HG02763 (cell line): ENCODE measurements around the gene PHF2.

Experiments
- ATAC-seq: cut with Tn5 transposase; IDR thresholded peaks from one replicate; pipeline ENCODE4 v1.9.1; 2021; ENCODE audit warnings: mild to moderate bottlenecking, moderate library complexity; ENCODE audit not compliant: unreplicated experiment

Gene PHF2

DNA sequence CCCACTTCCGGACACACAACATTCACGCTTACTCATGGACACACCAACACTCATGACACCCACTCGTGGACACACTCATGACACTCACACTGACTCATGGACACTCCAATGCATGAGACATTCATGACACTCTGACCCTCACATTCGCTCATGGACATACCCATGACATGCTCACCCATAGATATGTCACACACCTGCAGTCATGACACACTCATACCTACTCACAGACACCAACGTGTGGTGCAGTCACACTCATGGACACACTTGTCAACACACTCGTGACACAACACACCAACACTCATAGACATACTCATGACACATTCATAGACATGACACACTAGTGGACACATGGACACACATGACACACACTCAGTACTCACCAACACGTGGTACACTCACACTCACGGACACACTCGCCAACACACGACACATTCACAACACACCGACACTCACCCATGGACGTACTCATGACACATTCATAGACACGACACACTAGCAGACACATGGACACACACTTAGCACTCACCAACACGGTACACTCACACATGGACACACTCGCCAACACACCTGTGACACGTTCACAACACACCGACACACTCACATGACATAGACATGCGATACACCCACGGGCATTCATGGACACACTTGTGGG is 73.4 kb downstream of the PHF2 start:
- ATAC-seq: no peak

DNA sequence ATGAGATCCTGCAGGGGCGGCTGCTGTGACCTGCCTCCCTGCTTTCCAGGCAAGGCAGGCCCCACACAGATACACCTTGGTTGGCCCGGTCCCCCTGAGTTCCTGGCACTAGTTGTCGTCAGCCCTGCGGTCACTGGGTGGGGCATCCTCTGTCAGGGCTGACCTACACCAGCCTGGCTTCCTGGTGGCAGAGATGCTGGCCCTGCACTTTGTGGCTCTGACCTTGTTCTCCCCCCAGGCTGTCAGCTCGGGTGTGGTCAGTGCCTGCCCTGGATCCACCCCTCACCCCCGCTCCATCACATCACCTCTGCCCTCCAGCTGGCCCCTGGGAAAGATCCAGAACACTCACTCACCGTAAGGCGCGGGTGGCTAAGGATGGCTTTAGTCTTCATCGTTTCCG is 74.1 kb downstream of the PHF2 start:
- ATAC-seq: no peak

DNA sequence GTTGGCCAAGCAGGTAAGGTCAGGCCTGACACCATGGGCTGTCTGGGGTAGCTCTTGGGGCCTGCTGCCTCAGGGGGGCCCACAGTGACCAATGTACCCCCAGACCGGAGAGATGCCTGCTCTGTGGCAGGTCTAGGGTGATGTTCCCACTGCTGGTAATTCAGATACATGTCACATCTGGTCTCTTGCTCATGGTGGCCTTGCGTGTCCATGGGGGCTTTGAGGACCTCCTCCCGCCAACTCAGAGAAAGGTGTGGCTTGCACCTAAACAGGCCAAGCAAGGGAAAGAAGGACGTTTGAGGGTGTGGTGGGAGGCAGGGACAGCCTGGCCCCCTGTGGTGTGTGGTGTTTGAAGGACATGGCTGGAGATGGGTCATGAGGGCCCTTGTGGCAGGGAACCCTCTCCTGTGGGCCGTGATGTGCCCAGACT is 75.2 kb downstream of the PHF2 start:
- no peak for ATAC-seq

DNA sequence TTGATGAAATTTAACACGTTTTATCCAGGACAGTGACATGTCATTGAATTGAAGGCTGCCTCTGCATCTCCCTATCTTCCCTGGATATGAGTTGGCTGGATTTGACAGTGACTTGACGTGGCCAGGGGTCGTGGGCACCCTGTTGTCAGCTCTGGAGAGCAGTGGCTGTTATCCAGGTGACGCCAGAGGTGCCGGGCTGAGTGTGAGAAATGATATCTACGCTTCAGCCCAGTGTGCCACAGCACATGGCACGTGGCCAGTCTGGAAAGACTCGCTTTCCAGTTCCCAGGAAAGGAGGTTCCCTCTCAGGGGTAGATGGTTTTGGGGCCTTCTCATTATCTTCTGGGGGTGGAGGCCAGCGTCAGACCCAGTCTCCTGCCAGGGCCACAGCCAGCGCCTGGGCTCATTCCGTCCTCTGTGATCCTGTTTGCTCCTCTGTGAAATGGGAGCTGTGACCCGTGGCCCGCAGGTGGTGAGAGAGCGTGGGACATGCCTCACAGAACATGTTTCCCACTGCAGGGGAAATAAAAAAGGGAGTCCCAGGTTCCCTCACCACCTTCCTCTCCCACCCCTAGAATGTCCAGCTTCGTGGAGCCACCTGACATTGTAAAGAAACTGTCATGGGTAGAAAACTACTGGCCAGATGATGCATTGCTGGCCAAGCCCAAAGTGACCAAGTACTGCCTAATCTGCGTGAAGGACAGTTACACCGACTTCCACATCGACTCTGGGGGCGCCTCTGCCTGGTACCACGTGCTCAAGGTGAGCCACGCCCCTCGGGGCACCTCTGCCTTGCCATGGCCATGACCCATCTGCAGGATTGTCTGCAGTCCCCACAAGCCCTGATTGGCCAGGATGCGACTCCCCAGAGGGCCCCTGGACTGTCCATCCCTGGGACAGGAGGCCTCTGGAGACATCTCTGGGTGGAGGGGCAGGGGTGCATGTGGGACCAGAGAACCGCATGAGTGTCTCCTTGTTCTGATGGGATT is 76.5 kb downstream of the PHF2 start:
- ATAC-seq: no peak

DNA sequence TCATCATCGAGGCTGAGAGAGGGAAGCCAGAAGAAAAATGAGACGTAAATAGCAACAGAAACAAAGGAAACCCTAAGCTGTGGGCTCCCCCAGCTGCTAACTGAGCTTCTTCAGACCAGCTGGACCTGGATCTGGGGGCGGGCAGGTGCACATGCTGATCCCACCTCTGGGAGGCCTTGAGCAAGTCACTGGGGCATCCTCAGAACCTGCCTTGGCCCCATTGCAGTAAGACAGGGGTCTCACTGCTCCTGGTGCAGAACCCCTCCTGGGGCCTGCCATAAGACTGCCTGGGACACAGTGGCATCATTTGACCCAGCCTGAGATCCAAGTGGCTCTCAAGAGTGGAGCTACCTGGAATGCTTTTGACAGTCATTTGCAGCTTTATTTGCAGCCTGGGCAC is 77.4 kb downstream of the PHF2 start:
- no peak for ATAC-seq

DNA sequence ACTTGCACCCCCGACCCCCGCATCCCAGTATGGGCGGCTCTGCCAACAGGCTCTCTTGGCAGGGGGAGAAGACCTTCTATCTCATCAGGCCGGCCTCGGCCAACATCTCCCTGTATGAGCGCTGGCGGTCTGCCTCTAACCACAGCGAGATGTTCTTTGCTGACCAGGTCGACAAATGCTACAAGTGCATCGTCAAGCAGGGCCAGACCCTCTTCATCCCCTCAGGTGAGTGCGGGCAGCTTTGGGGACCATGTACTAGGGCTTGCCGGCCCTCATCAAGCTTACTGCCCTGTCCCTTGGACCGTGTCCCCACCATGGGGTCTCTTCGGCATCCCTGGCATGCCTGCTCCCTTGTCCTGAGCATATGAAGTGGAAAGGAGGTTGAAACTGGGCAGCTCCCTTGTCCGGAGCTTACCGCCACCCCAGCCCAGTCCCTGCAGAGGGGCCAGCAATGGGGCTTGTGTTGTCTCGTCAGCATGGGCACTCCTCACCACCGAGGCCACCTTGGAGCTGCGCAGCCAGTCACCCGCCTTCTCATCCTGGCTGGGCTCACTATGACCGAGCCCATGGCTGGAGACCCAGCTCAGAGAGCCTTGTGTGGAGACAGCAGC is 78.1 kb downstream of the PHF2 start:
- no peak for ATAC-seq

DNA sequence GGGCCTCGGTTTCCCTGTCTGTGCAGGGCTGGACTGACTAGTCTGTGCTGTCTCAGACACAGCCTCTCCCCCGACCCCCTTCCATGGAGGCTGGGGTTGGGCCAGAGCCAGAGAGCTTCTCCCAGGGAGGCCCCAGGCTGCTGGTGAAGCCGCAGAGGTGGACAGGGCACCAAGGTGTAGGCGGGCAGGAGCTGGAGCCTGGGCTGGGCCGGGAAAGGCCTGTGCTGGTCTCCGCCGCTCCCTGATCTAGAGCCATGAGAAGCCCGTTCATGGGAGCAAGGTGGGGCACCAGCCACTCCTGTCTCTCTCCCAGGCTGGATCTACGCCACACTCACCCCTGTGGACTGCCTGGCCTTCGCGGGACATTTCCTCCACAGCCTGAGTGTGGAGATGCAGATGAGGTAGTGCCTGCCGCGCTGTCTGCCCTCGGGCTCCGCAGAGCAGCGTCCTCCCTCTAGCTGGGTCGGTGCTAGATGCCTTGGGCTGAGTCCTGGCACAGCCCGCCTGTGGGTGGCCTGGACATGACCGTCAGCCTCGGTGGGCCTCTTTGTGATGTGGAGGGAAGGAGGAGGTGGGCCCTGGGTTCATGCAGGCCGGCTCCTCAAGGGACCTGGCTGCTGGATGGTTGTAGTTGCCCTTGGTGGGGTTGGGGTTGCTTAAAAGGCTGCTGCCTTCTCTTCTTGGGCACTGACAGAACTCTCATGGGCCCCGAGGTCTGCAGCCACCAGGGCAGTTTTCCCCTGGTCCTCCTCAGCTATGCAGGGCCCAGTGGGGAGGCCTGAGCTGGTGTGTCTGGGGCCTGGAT is 79.4 kb downstream of the PHF2 start:
- ATAC-seq: no peak

DNA sequence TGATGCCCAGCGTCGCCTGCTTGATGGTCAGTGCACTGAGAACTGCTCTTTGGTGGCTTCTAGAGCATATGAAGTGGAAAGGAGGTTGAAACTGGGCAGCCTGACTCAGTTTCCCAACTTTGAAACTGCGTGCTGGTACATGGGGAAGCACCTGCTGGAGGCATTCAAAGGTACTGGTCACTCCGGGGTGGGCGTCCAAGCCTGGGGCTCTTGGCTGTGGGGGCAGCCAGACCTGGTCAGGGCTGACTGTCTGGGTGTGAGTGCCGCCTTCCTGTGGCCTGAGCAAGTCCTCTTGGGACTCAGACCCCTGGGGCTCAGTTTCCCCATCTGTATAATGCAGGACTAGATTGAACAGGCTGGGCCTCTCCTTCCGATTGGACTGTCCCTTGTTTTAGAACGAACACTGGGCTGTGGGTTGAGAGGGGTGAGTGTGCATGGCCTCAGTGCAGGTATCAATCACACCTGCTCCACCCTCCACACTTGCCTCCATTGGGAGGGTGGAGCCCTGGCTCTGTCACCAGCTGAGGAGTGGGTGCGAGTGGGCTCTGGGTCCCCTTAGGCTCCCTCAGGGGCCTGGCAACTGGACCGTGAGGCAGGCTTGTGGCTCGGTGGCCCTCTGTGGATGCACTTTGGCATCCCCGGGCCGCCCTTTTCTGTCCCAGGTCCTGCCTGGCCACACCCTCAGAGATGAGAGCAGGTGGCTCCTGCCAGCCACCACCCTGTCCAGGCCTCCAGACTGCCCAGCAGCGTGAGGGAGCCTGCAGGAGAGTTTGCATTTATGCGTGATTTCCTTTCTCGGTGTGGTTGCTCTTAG is 80.2 kb downstream of the PHF2 start:
- no peak for ATAC-seq

DNA sequence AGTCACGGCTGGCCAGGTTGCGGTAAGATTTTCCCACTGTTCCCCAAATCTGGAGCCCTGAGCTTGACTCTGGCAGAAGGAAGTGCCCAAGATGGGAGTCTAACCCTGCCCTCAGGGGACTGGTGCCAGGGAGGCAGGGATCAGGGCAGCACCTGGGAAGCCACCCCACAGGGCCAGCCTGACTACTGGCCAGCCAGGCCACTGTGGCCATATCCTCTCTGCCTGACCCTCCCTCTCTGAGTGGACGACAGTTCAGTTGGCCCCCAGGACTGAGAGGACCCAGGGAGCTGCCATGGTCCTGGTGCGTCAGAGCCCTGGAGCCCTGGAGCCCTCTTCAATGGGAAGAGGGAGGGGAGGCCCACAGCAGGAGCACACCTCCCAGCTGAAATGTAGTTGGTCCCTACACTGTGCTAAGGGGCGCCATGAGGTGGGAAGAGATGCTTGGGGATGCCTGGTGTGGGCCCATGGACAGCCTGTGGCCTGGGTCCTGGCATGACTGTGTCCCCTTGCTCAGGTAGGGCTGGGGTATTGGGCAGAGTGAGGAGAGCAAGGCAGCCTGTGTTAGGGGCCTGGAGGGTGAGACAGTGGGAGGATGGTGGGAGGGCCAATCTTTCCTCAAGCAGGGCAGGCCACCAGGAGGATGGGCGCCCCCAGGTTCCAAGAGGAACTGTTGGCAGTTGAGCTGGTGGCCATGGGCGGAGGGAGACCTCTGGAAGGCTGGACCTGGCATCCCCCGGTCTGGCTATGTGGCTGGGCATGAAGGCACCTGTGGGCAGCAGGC is 81.1 kb downstream of the PHF2 start:
- no peak for ATAC-seq

DNA sequence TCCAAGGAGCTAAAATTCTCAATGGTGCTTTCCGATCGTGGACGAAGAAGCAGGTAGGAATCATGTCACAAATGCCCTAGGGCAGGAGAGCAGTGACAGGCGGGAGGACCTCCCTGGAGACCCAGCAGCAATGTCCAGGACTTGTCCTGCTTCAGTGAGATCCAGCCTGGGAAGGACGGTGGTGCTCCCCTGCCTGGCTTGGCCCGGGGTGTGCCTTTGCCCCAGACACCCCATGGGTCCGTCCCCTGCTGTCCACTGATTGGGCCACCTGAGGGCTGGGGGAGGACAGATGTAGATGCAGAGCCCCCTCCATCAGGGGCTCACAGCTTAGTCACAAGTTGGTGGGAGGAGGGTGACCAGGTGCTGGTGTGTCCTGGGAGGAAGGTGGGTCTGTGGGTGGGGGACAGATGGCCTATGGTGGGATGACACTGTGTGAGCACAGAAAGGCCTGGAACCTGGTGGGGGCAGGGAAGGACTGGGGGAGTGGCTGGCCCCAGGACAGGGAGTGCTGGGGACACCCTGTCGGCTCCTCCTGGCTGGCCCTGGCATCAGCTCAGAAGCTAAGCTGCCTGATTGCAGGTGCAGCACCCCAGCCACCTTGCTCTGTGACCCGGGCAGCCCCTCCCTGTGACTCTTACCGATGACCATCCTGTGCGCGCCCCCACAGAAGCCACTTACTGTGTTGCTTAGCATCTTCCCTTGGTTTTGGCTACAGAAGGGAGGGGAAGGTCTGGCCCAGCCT is 82.0 kb downstream of the PHF2 start:
- ATAC-seq: no peak

DNA sequence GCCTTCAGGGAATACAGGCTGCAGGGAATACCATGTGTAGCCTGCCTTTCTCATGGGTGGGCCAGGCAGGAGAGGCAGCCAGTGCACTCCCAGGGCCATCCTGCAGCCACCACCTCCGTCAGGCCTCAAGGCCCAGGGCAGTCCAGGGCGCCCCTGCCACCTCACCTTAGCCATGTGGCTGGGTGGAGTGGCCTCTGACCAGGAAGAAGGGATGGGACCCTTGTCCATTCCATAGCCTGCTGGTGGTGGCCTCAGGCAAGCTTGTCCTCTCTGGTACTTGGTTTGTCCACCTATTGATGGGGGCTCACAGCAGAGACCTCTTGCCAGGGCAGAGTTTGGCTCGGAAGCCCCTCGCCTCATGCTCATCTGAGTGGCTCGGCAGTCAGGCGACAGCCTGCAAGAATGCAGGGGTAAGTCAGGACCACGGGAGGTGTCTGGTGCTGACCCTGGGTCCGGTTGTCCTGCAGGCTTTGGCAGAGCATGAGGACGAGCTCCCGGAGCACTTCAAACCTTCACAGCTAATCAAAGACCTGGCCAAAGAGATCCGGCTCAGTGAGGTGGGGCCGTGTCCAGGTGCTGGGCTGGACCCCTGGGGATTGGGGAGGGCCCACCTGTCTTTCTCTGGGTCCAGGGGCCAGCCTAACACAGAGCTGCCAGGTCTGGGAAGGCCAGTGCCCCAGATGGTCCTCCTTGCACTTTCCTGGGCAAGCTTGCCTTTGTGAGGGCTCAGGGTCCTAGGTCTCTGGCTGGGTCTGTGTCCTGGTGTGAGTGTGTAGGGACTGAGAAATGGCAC is 82.9 kb downstream of the PHF2 start:
- ATAC-seq: no peak

DNA sequence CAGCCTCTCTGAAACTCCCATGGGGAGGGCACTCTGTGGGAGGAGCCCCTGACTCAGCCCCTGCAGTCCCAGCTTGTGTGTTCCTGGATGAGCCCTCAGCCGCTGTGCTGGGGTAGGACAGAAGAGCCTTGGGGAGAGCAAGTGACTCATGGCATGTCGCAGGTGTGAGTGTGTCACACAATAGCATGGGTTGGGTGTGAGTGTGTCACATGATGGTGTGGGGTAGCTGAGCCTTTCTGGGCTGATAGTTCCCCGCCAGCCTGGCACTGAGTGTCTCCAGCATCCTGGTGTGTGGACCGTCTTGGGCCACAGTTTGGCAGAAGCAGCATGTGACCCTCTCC is 83.4 kb downstream of the PHF2 start:
- ATAC-seq: no peak

DNA sequence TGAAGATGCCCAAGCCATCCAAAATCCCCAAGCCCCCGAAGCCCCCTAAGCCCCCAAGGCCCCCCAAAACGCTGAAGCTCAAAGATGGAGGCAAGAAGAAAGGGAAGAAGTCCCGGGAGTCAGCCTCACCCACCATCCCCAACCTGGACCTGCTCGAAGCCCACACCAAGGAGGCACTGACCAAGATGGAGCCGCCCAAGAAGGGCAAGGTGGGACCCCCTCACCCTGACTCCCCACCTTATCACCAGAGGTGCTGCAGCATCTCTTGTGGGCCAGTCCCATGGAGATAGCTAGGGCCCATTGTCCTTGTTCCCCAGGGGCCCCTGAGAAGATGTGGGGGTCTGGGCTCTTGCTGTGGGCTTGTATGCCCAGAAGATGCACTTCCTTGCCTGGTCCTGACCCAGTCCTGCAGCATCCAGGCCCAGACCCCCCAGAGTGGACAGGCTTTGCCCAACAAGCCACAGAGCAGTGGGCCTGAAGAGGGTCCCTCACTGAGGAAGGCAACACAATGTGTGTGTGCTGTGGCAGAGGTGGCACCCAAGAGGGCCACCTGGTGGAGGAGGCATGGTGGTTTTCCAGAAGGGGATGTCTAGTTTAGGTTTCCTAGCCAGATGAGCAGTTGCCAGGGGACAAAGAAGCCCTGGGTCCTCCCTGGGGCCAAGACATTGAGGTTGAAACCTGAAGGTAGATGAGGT is 84.1 kb downstream of the PHF2 start:
- no peak for ATAC-seq

DNA sequence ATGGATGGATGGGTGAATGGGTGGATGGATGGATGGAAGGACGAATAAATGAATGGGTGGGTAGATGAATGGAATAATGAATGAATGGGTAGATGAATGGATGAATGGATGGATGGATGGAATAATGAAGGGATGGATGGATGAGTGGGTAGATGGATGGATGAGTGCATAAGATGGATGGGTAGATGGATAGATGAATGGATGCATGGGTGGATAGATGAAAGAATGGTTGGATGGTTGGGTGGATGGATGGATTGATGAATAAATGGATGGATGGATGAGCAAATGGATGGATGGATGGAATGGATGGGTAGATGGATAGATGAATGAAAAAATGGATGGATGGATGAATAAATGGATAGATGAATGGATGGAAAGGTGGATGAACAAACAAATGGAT is 85.2 kb downstream of the PHF2 start:
- no peak for ATAC-seq

DNA sequence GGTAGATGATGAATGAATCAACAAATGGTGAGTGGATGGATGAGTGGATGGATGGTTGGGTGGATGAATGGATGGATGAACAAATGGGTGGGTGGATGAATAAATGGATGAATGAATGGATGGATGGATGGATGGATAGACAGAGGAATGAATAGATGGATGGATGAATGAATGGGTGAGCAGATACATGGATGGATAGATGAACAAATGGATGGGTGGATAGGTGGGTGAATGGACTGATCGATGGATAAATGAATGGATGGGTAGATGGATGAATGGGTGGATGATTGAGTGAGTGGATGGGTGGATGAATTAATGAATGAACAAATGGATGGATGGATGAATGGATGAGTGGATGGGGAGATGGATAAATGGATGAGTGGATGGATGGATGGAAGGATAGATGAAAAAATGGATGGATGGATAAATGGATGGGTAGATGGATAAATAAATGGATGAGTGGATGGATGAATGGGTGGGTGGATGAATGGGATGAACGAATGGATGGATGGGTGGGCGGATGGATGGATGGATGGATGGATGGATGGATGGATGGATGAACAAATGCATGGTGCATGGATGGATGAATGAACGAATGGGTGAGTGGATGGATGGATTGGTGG is 85.7 kb downstream of the PHF2 start:
- no peak for ATAC-seq

DNA sequence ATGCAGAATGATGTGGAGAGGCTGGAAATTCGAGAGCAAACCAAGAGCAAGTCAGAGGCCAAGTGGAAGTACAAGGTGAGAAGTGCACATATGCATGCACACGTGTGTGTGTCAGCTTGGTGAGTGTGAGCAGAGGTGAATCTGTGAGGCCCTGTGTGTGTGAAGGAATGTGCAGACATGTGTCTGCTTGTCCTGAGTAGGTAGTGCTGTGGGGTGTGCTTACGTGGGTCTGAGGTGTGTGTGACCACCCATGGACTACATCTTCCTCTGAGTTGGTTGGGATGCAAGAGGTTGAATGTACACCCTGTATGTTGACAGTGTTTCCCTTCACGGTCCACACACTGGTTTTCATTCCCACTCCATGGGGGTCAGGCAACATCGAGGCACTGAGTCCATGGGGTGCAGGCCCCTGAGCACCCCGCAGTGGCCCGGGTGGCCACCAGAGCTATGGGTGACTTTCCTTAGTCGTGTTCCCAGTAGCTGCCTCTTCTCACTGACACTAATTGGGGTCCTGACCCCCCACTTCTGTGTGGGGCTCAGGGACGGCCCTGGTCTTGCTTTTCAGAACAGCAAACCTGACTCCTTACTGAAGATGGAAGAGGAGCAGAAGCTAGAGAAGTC is 86.7 kb downstream of the PHF2 start:
- no peak for ATAC-seq
